ENCODE measurements around the gene UNC80. TPM values are rescaled to one million over a fixed set of nuclear protein-coding genes. Genes with fewer than 3 reads are reported as not detected.

UNC80 gene
- polyA plus RNA-seq, 1 donor from 2014 or later: 10.4 TPM

GRCh38 chr2:210009126-210009525 lies 237.5 kb downstream of the UNC80 start:
- no peaks in the 10 kb centered on the region for H3K9me3 ChIP-seq (ENCODE audit: low read length)
- H3K27me3 ChIP-seq (ENCODE audit: insufficient read depth, low read depth, low read length): no peaks in the 10 kb centered on the region
- no peak overlapping the region for H3K9ac ChIP-seq (ENCODE audit: low read length)
- no peak overlapping the region for H2AFZ ChIP-seq (ENCODE audit: low read depth, low read length)
- H3F3A ChIP-seq (ENCODE audit: insufficient read depth, low read length, poor library complexity, severe bottlenecking): no peaks in the 10 kb centered on the region
- no peaks in the 10 kb centered on the region for H4K20me1 ChIP-seq (ENCODE audit: insufficient read depth)
- H3K36me3 ChIP-seq (ENCODE audit: insufficient read depth, low read length): peaks cover 6% of the 10 kb centered on the region
- no peak overlapping the region for H3K27ac ChIP-seq (ENCODE audit: low read length)
- H3K9me2 ChIP-seq (ENCODE audit: insufficient read depth, low read length): no peaks in the 10 kb centered on the region
- H3K4me3 ChIP-seq (ENCODE audit: low read length): no peak overlapping the region
- H3K4me2 ChIP-seq (ENCODE audit: low read length): no peak overlapping the region
- peaks cover 43% of the 10 kb centered on the region for H3K79me2 ChIP-seq (replicated peaks; ENCODE audit: insufficient read depth, low read length)
- TF ChIP-seq POLR2AphosphoS5 (IDR thresholded peaks at IDR 0.05) (no peak), TAF1 (IDR thresholded peaks at IDR 0.05; ENCODE audit: low read depth) (no peak), EZH2 (IDR thresholded peaks at IDR 0.05; ENCODE audit: borderline replicate concordance, insufficient read depth, low read length, poor library complexity, severe bottlenecking) (no peak), MXI1 (conservative IDR thresholded peaks at IDR 0.05; ENCODE audit: poor library complexity, severe bottlenecking) (no peak), EP300 (conservative IDR thresholded peaks at IDR 0.05; ENCODE audit: poor library complexity, severe bottlenecking) (no peak), REST (IDR thresholded peaks at IDR 0.05; ENCODE audit: borderline replicate concordance) (no peak), CTCF (IDR thresholded peaks at IDR 0.05; ENCODE audit: poor library complexity, severe bottlenecking) (no peak), RAD21 (conservative IDR thresholded peaks at IDR 0.05) (no peak), SMC3 (conservative IDR thresholded peaks at IDR 0.05; ENCODE audit: poor library complexity) (no peak)

GRCh38 chr2:210009896-210010295 lies 238.3 kb downstream of the UNC80 start:
- Histone ChIP-seq H3K27me3 (ENCODE audit: insufficient read depth, low read depth, low read length) (no peaks in the 10 kb centered on the region), H3K27ac (ENCODE audit: low read length) (no peak overlapping the region), H3K4me2 (ENCODE audit: low read length) (no peak overlapping the region), H3K9me3 (ENCODE audit: low read length) (no peaks in the 10 kb centered on the region), H3K79me2 (replicated peaks; ENCODE audit: insufficient read depth, low read length) (peaks cover 42% of the 10 kb centered on the region), H3F3A (ENCODE audit: insufficient read depth, low read length, poor library complexity, severe bottlenecking) (no peaks in the 10 kb centered on the region), H3K9ac (ENCODE audit: low read length) (no peak overlapping the region), H4K20me1 (ENCODE audit: insufficient read depth) (no peaks in the 10 kb centered on the region), H3K4me3 (ENCODE audit: low read length) (no peak overlapping the region), H3K9me2 (ENCODE audit: insufficient read depth, low read length) (no peaks in the 10 kb centered on the region), H3K36me3 (ENCODE audit: insufficient read depth, low read length) (peaks cover 6% of the 10 kb centered on the region), H2AFZ (ENCODE audit: low read depth, low read length) (no peak overlapping the region)
- no peak for TF ChIP-seq SMC3 (conservative IDR thresholded peaks at IDR 0.05; ENCODE audit: poor library complexity)
- no peak for TF ChIP-seq TAF1 (IDR thresholded peaks at IDR 0.05; ENCODE audit: low read depth)
- no peak for TF ChIP-seq CTCF (IDR thresholded peaks at IDR 0.05; ENCODE audit: poor library complexity, severe bottlenecking)
- no peak for TF ChIP-seq POLR2AphosphoS5 (IDR thresholded peaks at IDR 0.05)
- TF ChIP-seq EP300 (conservative IDR thresholded peaks at IDR 0.05; ENCODE audit: poor library complexity, severe bottlenecking): no peak
- TF ChIP-seq MXI1 (conservative IDR thresholded peaks at IDR 0.05; ENCODE audit: poor library complexity, severe bottlenecking): no peak
- TF ChIP-seq RAD21 (conservative IDR thresholded peaks at IDR 0.05): no peak
- no peak for TF ChIP-seq REST (IDR thresholded peaks at IDR 0.05; ENCODE audit: borderline replicate concordance)
- no peak for TF ChIP-seq EZH2 (IDR thresholded peaks at IDR 0.05; ENCODE audit: borderline replicate concordance, insufficient read depth, low read length, poor library complexity, severe bottlenecking)
